HG03135 (cell line): ENCODE results near the gene NKX2-4.

Experiments used
- ATAC-seq: cut with Tn5 transposase; IDR thresholded peaks from one replicate; pipeline ENCODE4 v1.9.1; 2021; ENCODE audit warnings: mild to moderate bottlenecking, moderate library complexity; ENCODE audit not compliant: unreplicated experiment

Gene NKX2-4

DNA sequence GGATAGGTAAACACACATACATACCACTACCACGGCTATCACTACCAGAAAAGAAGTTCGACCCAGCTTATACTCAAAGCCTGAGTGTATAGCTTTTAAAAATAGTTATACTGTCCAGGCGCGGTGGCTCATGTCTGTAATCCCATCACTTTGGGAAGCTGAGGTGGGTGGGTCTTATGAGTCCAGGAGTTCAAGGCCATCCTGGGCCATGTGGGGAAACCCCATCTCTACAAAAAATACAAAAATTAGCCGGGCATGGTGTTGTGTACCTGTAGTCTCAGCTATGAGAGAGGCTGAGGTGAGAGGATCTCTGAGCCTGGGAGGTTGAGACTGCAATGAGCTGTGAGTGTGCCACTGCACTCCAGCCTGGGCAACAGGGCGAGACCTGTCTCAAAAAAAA is 32.9 kb downstream of the NKX2-4 start:
- ATAC-seq = no peak

GRCh38 chr20:21361266-21361665 is 36.1 kb downstream of the NKX2-4 start:
- no peak for ATAC-seq

DNA sequence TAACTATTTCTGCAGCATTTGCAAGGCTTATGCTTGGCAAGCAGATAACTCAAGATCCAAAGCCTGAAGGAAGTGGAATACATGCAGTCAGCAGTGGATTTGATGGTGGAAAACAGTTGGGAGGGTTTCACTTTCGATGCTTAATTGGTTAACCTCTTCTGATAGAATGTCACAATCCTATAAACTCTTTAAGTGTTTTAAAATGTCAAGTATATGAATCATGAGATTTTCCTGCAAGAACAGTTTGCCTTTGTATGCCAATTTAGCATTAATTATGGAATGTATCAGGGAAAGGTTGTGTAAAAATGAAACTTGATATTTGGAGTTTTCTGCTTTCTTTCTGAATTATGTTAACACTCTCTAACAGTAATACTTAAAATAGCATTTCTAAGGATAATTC is 36.6 kb downstream of the NKX2-4 start:
- ATAC-seq = no peak

DNA sequence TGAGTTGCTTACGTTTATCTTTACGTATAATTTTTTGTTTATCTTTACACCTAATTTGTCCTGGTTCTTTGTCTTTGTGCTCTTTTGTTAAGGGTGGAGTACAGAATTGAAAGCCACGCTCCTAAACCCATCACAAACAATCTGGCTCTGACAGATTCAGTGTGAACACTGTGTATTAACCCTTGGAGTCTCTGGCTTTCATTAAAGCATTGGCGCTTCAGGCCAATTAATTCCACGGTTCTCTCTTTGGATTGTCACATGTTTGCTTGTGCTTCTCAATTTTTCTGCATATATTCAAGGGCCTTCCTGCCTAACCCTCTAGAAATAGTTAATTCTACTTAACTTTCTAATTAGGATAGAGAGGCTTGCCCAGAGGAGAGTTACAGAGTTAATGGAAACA is 38.6 kb downstream of the NKX2-4 start:
- ATAC-seq = no peak

- ATAC-seq = no peak
Observed at GRCh38 chr20:21357844-21358243, 39.5 kb downstream of the NKX2-4 start.

DNA sequence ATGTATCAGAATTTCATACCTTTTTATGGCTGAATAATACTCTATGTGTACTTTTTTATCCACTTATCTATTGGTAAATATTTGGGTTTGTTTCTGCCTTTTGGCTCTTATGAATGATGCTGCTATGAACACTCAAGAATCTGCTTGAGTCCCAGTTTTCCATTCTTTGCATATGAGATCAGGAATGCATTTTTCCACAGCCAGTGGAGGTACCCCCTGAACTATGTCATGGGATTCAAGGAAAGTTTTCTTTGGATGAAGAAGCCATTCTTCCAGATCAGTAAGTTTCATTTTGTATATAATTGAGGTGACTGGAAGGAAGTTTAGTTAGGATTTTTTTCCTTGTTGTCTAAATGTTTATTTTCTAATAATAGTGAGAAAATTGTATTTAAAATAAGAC is 40.9 kb downstream of the NKX2-4 start:
- no peak for ATAC-seq

DNA sequence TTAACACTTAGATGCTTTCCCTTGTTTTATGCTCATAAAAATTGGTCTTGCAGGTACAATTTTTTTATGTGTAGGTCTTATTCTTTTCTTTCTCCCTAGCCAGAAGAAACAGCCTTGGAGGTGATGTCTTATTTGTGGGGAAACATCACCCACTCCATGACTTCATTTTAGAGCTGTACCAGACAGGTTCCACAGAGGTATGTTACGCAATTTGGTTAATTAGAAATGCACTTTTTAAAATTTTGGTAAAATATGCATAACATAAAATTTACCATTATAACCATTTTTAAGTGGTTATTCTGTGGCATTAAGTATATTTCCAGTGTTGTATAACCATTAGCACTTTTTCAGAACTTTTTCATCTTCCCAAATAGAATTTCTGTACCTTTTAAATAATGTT is 41.3 kb downstream of the NKX2-4 start:
- ATAC-seq = no peak

DNA sequence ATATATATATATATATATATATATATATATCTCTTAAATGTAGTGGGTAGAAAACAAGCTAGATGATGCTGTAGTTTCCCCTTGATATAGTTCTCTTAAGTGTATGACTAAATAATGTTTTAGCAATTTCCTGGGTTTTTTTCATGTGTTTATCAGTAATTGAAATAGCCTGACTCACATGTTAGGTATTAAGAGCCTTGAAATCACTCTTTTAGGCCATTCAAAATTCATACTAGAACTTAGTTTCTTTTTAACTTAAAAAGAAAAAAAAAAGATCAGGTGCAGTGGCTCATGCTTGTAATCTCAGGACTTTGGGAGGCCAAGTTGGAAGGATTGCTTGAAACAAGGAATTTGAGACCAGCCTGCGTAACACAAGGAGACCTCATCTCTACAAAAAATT is 44.1 kb downstream of the NKX2-4 start:
- no peak for ATAC-seq

- ATAC-seq = no peak
Observed at GRCh38 chr20:21352703-21353102, 44.6 kb downstream of the NKX2-4 start.
